Measurements from ENCODE around the gene RLF. TPM values are rescaled to one million over a fixed set of nuclear protein-coding genes. Genes with fewer than 3 reads are reported as not detected.

RLF gene
- total RNA-seq, 5 donors from 2014 or later (not counting 1 experiment from before 2014, with no cell fraction given): 17.5 to 25.1 (median 18.4) TPM

DNA sequence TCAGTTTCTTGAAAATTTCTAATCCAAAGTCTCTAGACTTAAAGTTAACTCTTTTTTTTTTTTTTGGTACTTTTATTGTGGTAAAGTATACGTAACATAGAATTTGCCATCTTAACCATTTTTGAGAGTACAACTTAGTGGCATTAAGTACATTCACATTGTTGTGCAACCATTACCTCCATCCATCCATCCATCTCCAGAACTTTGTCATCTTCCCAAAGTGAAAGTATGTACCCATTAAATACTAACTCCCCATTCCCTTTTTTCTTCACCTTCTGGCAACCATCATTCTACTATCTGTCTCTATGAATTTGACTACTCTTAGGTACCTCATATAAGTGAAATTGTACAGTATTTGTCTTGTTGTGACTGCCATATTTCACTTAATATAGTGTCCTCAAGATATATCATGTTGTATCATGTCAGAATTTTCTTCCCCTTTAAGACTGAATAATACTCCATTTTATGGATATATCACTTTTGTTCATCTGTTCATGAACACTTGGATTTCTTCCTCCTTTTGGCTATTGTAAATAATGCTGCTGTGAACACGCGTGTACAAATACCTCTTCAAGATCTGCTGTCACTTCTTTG is 18.4 kb downstream of the RLF start:
- H3K4me1 ChIP-seq (ENCODE audit: control insufficient read depth in 1 of 2, extremely low read depth in 1 of 2, insufficient read depth in 2 of 2, low read length in 2 of 2): peaks cover 9 to 22% of the 10 kb centered on the region in 2 experiments
- H3K9me3 ChIP-seq: no peaks in the 10 kb centered on the region
- ATAC-seq (replicated peaks in 1 of 4): no peak
- CTCF ChIA-PET: no interaction called here
- H3K4me3 Mint-ChIP-seq: no peak overlapping the region
- H3K27ac Mint-ChIP-seq: no peak overlapping the region
- no peak overlapping the region for H3K4me3 ChIP-seq (ENCODE audit: control insufficient read depth in 1 of 2, extremely low read depth in 1 of 2, low read length in 1 of 2)
- H3K27me3 ChIP-seq (replicated peaks in 1 of 2; ENCODE audit: control insufficient read depth in 2 of 2, extremely low read depth in 1 of 2, insufficient read depth in 2 of 2, low read length in 1 of 2): no peaks in the 10 kb centered on the region
- peaks cover 68 to 83% (median 82%) of the 10 kb centered on the region in 3 donors for H3K4me1 Mint-ChIP-seq
- H3K36me3 ChIP-seq (ENCODE audit: control insufficient read depth in 2 of 2, extremely low read depth in 1 of 2, insufficient read depth in 1 of 2, low read length in 1 of 2): no peaks in the 10 kb centered on the region
- no peaks in the 10 kb centered on the region for H3K27me3 Mint-ChIP-seq
- no CpG with 5 or more reads among the region's 3 CpGs for WGBS (ENCODE audit: insufficient coverage)
- H3K27ac ChIP-seq (ENCODE audit: low read length): no peak overlapping the region
- peaks cover 16% of the 10 kb centered on the region for H3K36me3 Mint-ChIP-seq
- peaks cover 0 to 5% (median 0%) of the 10 kb centered on the region in 3 donors for H3K9me3 Mint-ChIP-seq
- POLR2A ChIA-PET: no interaction called here
- DNase-seq: no peak

DNA sequence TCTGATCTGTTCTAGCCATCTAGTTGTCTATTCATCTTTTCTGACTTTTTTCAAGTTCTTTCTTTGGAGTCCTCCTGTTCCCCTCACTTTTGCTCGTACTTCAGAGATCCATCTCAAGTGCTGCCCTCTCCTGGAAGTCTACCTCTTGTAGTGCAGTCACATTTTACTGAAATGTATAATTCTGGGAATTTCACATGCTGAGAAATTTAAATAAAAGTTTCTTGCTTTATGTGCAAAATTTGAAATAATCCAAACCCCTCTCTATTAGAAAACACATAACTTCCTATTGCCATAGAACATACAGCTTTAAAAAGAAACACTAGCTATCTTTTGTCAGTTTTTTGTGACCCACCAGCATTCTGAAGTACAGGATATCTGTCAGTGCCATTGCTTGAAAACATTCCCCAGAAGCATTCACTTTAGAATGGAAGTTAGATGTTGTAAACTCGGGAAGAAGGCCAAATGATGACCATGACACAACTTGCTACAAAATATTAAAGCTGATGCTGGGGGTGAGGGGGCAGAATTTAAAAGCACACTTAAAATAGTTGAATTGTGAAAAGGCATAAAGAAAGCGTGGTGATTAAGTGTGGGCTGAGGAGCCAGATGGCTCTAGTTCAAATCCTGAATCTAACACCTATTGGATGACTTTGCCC is 22.0 kb downstream of the RLF start:
- H3K27me3 Mint-ChIP-seq: no peaks in the 10 kb centered on the region
- Histone ChIP-seq H3K4me1 (ENCODE audit: control insufficient read depth in 1 of 2, extremely low read depth in 1 of 2, insufficient read depth in 2 of 2, low read length in 2 of 2) (peaks cover 10 to 24% of the 10 kb centered on the region in 2 experiments), H3K27me3 (replicated peaks in 1 of 2; ENCODE audit: control insufficient read depth in 2 of 2, extremely low read depth in 1 of 2, insufficient read depth in 2 of 2, low read length in 1 of 2) (no peaks in the 10 kb centered on the region), H3K4me3 (ENCODE audit: control insufficient read depth in 1 of 2, extremely low read depth in 1 of 2, low read length in 1 of 2) (no peak overlapping the region), H3K9me3 (no peaks in the 10 kb centered on the region), H3K36me3 (ENCODE audit: control insufficient read depth in 2 of 2, extremely low read depth in 1 of 2, insufficient read depth in 1 of 2, low read length in 1 of 2) (no peaks in the 10 kb centered on the region), H3K27ac (ENCODE audit: low read length) (no peak overlapping the region)
- H3K27ac Mint-ChIP-seq: no peak overlapping the region
- peaks cover 0 to 5% (median 0%) of the 10 kb centered on the region in 3 donors for H3K9me3 Mint-ChIP-seq
- ATAC-seq (replicated peaks in 1 of 4) (peak in 1 of 4 experiments; percentile 60), DNase-seq (peak in 5 of 35 experiments; percentile 10 to 56 (median 15))
- H3K4me3 Mint-ChIP-seq: no peak overlapping the region
- peaks cover 65 to 80% (median 74%) of the 10 kb centered on the region in 3 donors for H3K4me1 Mint-ChIP-seq
- ChIA-PET CTCF (interaction anchor here (0.7 to 2.3 kb wide), 6 partner anchors 30 to 596 kb away, joined by 3 to 13 read pairs (median 4); no protein-coding TSS in a partner anchor), POLR2A (interaction anchor here in 1 of 2 donors (0.6 to 1.0 kb wide), 4 partner anchors 21 to 273 kb away, joined by 3 to 4 read pairs (median 3); no protein-coding TSS in a partner anchor)
- WGBS (ENCODE audit: insufficient coverage): no CpG with 5 or more reads among the region's 3 CpGs
- peaks cover 10% of the 10 kb centered on the region for H3K36me3 Mint-ChIP-seq

DNA sequence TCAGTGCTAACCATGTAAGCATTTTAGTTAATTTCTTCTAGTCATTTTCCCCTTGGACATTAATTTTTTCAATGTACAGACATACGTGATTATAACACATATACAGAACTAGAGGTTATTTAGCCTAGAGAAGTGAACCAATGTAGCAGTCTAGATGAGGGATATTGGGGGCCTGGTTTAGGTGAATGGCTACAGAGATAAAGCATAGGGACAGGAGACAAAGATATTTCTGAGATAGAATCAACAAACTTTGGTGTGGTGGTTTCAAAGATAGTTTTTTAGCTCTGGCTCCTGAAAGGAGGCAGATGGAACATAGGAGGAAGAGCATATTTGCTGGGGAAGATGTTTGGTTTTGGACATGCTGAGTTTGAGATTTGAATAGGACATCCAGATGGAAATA is 23.0 kb downstream of the RLF start:
- H3K36me3 Mint-ChIP-seq: peaks cover 14% of the 10 kb centered on the region
- Histone ChIP-seq H3K4me1 (ENCODE audit: control insufficient read depth in 1 of 2, extremely low read depth in 1 of 2, insufficient read depth in 2 of 2, low read length in 2 of 2) (peaks cover 7 to 19% of the 10 kb centered on the region in 2 experiments), H3K36me3 (ENCODE audit: control insufficient read depth in 2 of 2, extremely low read depth in 1 of 2, insufficient read depth in 1 of 2, low read length in 1 of 2) (peaks cover 0 to 4% of the 10 kb centered on the region in 2 donors), H3K27me3 (replicated peaks in 1 of 2; ENCODE audit: control insufficient read depth in 2 of 2, extremely low read depth in 1 of 2, insufficient read depth in 2 of 2, low read length in 1 of 2) (no peaks in the 10 kb centered on the region), H3K27ac (ENCODE audit: low read length) (no peak overlapping the region), H3K9me3 (no peaks in the 10 kb centered on the region), H3K4me3 (ENCODE audit: control insufficient read depth in 1 of 2, extremely low read depth in 1 of 2, low read length in 1 of 2) (no peak overlapping the region)
- WGBS (ENCODE audit: insufficient coverage): no CpG with 5 or more reads among the region's 1 CpG
- H3K4me1 Mint-ChIP-seq: peaks cover 67 to 77% (median 67%) of the 10 kb centered on the region in 3 donors
- ATAC-seq (replicated peaks in 1 of 4): no peak
- ChIA-PET POLR2A (interaction anchor here in 1 of 2 donors (1.0 kb wide), 1 partner anchor 22 kb away, joined by 3 read pairs; no protein-coding TSS in a partner anchor), CTCF (interaction anchor here (0.6 to 2.3 kb wide), 5 partner anchors 31 to 818 kb away, joined by 3 to 13 read pairs (median 4); no protein-coding TSS in a partner anchor)
- H3K27me3 Mint-ChIP-seq: no peaks in the 10 kb centered on the region
- peak overlapping the region in 1 of 2 donors; percentile 23 for H3K27ac Mint-ChIP-seq
- H3K9me3 Mint-ChIP-seq: peaks cover 0 to 5% (median 0%) of the 10 kb centered on the region in 3 donors
- peak overlapping the region in 1 of 3 donors; percentile 2 for H3K4me3 Mint-ChIP-seq
- DNase-seq: no peak

DNA sequence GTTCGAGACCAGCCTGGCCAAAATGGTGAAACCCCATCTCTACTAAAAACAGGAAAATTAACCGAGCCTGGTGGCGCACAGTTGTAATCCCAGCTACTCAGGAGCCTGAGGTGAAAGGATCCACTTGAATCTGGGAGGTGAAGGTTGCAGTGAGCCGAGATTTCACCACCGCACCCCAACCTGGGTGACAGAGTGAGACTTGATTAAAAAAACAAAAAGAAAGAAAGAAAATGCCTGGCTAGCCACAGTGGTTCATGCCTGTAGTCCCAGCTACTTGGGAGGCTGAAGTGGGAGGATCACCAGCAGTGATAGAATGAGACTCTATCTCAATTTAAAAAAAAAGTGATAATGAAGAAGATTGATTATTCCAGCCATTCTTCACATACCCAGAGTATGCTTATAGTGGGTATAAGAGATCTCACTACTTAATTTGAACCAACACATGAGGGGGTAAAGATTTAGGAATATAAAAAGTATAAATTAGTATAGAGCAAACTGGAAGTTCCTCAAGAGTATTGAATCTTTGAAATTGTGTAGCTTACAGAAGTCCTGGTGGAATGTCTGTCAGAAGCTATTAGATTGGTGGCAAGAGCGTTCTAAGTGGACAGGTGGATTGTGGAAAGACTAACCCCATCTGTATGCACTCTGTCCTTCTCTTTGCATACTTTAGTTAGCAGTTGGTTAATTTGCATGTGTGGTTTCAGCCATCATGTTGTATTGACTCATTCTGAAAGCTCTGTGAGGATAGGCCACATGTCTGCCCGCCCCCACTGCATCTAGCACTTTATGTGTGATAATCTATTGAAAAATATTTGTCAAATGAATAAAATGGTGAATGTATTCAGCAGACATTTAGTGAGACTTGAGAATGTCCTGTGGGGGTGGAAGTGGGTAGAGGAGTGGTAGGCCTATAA is 25.0 kb downstream of the RLF start:
- ATAC-seq (replicated peaks in 1 of 4): peak in 3 of 4 experiments; percentile 38 to 58 (median 53)
- no peaks in the 10 kb centered on the region for H3K27me3 ChIP-seq (replicated peaks in 1 of 2; ENCODE audit: control insufficient read depth in 2 of 2, extremely low read depth in 1 of 2, insufficient read depth in 2 of 2, low read length in 1 of 2)
- no CpG with 5 or more reads among the region's 7 CpGs for WGBS (ENCODE audit: insufficient coverage)
- DNase-seq: peak in 16 of 35 experiments; percentile 3 to 40 (median 8)
- Mint-ChIP-seq H3K9me3 (no peaks in the 10 kb centered on the region), H3K4me1 (peaks cover 53 to 61% (median 53%) of the 10 kb centered on the region in 3 donors), H3K27me3 (no peaks in the 10 kb centered on the region), H3K4me3 (peak overlapping the region in 1 of 3 donors; percentile 37), H3K36me3 (peaks cover 22% of the 10 kb centered on the region), H3K27ac (peak overlapping the region; percentile 20 to 44)
- H3K9me3 ChIP-seq: no peaks in the 10 kb centered on the region
- H3K36me3 ChIP-seq (ENCODE audit: control insufficient read depth in 2 of 2, extremely low read depth in 1 of 2, insufficient read depth in 1 of 2, low read length in 1 of 2): peaks cover 0 to 15% of the 10 kb centered on the region in 2 donors
- H3K4me1 ChIP-seq (ENCODE audit: control insufficient read depth in 1 of 2, extremely low read depth in 1 of 2, insufficient read depth in 2 of 2, low read length in 2 of 2): peaks cover 7 to 15% of the 10 kb centered on the region in 2 experiments
- CTCF ChIA-PET: interaction anchor here (0.6 to 1.0 kb wide), 4 partner anchors 12 to 272 kb away, joined by 3 to 10 read pairs (median 4); no protein-coding TSS in a partner anchor
- no peak overlapping the region for H3K4me3 ChIP-seq (ENCODE audit: control insufficient read depth in 1 of 2, extremely low read depth in 1 of 2, low read length in 1 of 2)
- POLR2A ChIA-PET: interaction anchor here (0.6 to 0.7 kb wide), 3 partner anchors 11 to 27 kb away, joined by 3 to 10 read pairs (median 5); no protein-coding TSS in a partner anchor
- H3K27ac ChIP-seq (ENCODE audit: low read length): peak overlapping the region; percentile 27

DNA sequence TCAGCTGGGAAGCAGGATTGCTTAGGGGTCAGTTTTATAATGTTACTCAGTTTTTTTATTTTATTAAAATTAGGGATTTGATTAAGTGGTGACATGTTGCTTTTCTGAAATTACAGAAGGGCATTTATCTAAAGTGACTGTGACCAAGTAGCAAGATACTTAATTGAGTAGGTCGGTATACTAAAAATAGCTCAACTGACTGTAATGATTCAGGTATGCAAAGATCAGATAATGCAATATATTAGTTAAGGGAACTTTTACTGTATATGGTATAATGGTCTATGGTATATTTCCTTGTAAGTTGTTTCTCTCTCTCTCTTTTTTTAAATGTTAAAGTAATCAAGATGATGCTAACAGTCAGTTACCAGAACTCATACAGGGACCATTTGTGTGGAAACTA is 26.2 kb downstream of the RLF start:
- POLR2A ChIA-PET: interaction anchor here in 1 of 2 donors (0.7 kb wide), 1 partner anchor 18 kb away, joined by 4 read pairs; no protein-coding TSS in a partner anchor
- no peaks in the 10 kb centered on the region for H3K27me3 Mint-ChIP-seq

More for the DNA sequence above, 26.2 kb downstream of the RLF start:
- no peak for DNase-seq
- WGBS (ENCODE audit: insufficient coverage): no CpG with 5 or more reads among the region's 1 CpG
- no peak for ATAC-seq (replicated peaks in 1 of 4)
- peaks cover 22% of the 10 kb centered on the region for H3K36me3 Mint-ChIP-seq
- H3K4me3 Mint-ChIP-seq: no peak overlapping the region
- H3K36me3 ChIP-seq (ENCODE audit: control insufficient read depth in 2 of 2, extremely low read depth in 1 of 2, insufficient read depth in 1 of 2, low read length in 1 of 2): peaks cover 0 to 26% of the 10 kb centered on the region in 2 donors
- H3K27ac ChIP-seq (ENCODE audit: low read length): no peak overlapping the region
- peak overlapping the region in 1 of 2 donors; percentile 22 for H3K27ac Mint-ChIP-seq
- H3K4me1 ChIP-seq (ENCODE audit: control insufficient read depth in 1 of 2, extremely low read depth in 1 of 2, insufficient read depth in 2 of 2, low read length in 2 of 2): peaks cover 7 to 9% of the 10 kb centered on the region in 2 experiments
- H3K27me3 ChIP-seq (replicated peaks in 1 of 2; ENCODE audit: control insufficient read depth in 2 of 2, extremely low read depth in 1 of 2, insufficient read depth in 2 of 2, low read length in 1 of 2): no peaks in the 10 kb centered on the region
- no peak overlapping the region for H3K4me3 ChIP-seq (ENCODE audit: control insufficient read depth in 1 of 2, extremely low read depth in 1 of 2, low read length in 1 of 2)
- no peaks in the 10 kb centered on the region for H3K9me3 Mint-ChIP-seq
- CTCF ChIA-PET: interaction anchor here (0.6 kb wide), 2 partner anchors 18 to 38 kb away, joined by 3 read pairs; no protein-coding TSS in a partner anchor
- H3K9me3 ChIP-seq: no peaks in the 10 kb centered on the region
- peaks cover 50 to 53% (median 50%) of the 10 kb centered on the region in 3 donors for H3K4me1 Mint-ChIP-seq
